GM19328 (cell line): ENCODE measurements around the gene DMPK.

Source experiments
- ATAC-seq: cut with Tn5 transposase; IDR thresholded peaks from one replicate; pipeline ENCODE4 v1.9.1; 2021; ENCODE audit warnings: mild to moderate bottlenecking, moderate library complexity; ENCODE audit not compliant: unreplicated experiment

DMPK gene

GRCh38 chr19:45786533-45786894, 4.2 kb upstream of the DMPK start:
- ATAC-seq: no peak

- ATAC-seq: no peak
These were observed 3.7 kb upstream of the DMPK start for GRCh38 chr19:45785781-45786532.

GRCh38 chr19:45785097-45785496, 2.8 kb upstream of the DMPK start:
- ATAC-seq: no peak

GRCh38 chr19:45784096-45784495, 1.8 kb upstream of the DMPK start:
- no peak for ATAC-seq

- ATAC-seq: no peak
These were observed 813 bp upstream of the DMPK start for GRCh38 chr19:45782820-45783785.

- no peak for ATAC-seq
These were observed 802 bp downstream of the DMPK start for GRCh38 chr19:45781214-45782161.

DNA sequence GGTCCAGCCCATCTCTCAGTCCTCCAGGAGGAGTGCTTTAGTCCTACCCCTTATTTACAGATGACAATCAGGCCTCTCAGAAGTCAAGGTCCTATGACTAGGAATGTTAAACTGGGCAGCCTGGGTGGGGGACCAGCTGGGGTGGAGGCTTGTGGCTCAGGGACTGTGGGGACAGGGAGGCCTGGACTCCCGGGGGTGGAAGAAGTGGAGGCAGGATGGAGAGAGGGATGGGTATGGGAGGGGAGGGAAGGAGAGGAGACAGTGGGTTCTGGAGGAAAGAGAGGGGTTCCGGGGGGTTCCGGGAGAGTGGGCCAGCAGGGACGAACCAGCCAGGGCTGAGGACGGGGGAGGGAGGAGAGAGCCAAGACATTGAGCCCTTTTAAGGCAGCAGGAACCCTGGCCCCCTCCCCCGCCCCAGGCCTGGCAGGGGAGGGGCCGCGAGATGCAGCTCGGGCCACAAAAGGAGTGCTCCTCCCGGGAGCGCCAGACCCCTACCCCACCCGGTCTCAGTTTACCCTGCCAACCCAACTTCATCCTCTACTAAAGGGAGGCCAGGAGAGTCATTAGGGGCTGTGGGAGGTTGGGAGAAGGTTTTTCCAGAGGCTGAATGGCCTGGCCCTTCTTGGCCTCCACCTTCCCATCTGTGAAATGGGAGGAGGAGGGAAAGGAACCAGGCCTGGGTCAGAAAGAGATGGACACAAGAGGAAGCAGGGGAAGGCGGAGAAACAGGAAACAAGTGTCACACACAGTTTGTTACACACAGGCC, 1.7 kb downstream of the DMPK start:
- ATAC-seq: no peak

DNA sequence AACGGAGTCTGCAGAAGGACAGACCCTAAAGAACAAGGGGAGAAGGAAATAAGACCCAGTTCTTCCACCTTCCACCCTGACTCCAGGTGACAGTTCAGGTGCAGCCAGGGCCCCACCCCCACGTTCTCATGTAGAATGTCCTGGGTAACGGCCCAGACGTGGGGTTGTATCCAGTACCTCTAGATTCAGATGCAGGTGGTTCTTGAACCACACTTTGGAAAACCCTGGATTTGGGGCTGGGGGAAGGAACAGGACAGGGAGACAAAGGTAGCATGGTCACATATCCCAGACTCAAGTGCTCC, 2.2 kb downstream of the DMPK start:
- no peak for ATAC-seq

GRCh38 chr19:45779231-45780145, 2.8 kb downstream of the DMPK start:
- peak; percentile 74 for ATAC-seq

- ATAC-seq: no peak
These were observed 4.2 kb downstream of the DMPK start for GRCh38 chr19:45778010-45778661.

DNA sequence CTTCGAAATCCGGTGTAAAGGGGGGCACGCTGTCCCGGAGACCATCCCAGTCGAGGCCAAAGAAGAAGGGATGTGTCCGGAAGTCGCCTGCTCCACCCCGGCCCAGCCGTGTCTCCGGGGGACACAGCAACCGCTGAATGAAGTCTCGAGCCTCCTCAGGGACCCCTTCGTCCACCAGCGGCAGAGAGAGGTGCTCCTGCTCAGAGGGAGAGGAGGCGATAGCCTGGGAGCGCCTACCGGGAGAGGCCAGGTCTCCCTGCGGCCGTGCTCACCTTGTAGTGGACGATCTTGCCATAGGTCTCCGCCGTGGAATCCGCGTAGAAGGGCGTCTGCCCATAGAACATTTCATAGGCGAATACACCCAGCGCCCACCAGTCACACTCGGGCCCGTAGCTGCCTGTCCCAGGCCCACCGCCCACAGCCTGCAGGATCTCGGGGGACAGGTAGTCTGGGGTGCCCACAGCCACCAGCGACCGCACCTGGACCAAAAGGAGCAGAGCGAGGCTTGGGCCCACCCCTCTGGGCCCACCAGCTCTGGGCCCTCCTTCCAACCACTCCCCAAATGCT, 4.8 kb downstream of the DMPK start:
- no peak for ATAC-seq

DNA sequence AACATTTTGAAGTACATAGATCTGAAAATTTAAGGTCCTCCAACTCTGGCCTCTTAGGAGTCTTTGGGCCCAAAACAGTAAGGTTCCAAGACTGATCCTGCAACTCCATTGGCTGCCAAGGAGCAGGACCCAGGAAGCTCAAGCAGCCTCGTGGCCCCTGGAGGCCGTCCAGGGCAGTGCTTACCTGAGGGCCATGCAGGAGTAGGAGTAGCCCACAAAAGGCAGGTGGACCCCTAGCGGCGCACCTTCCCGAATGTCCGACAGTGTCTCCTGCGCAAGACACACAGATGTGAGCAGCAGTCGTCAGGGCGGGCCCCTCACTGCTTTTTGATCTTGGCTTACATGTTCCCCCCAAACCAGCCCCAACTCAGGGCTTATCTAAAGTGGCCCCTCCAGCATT, 7.5 kb downstream of the DMPK start:
- ATAC-seq: no peak

GRCh38 chr19:45773384-45773783, 8.9 kb downstream of the DMPK start:
- ATAC-seq: no peak

- no peak for ATAC-seq
These were observed 9.4 kb downstream of the DMPK start for GRCh38 chr19:45772912-45773311.

- no peak for ATAC-seq
These were observed 10.0 kb downstream of the DMPK start for GRCh38 chr19:45772130-45772840.

GRCh38 chr19:45771311-45771933, 10.9 kb downstream of the DMPK start:
- no peak for ATAC-seq
